Nephron (organoid): ENCODE data around the gene CPD.
"Not testable (repeated sequence)": the region's sequence is repeated elsewhere in the genome, so short reads cannot be mapped to it uniquely, and the experiment has no call there.

Source experiments
- H3K27ac Mint-ChIP-seq, 3 experiments: 2 replicates each; pipeline ENCODE4 v1.8.0; 2020; ENCODE audit warnings: mixed read lengths in 3 of 3, mild to moderate bottlenecking in 2 of 3, moderate library complexity in 1 of 3
- H3K27me3 Mint-ChIP-seq: 2 replicates; pipeline ENCODE4 v1.8.0; 2021; ENCODE audit warnings: low read depth, mild to moderate bottlenecking, moderate library complexity, mixed read lengths
- H3K36me3 Mint-ChIP-seq: 2 replicates; pipeline ENCODE4 v1.8.0; 2020; ENCODE audit warnings: low read depth, mixed read lengths
- H3K4me1 Mint-ChIP-seq: 2 replicates; pipeline ENCODE4 v1.8.0; 2020; ENCODE audit warnings: mixed read lengths
- H3K4me3 Mint-ChIP-seq, 3 experiments: 2 replicates each; pipeline ENCODE4 v1.8.0; 2020; ENCODE audit warnings: mild to moderate bottlenecking in 3 of 3, mixed read lengths in 3 of 3, moderate library complexity in 2 of 3
- H3K9me3 Mint-ChIP-seq: 2 replicates; pipeline ENCODE4 v1.8.0; 2020; ENCODE audit warnings: mixed read lengths
- TF ChIP-seq, protein P1 (sequence below), 3 experiments: fragments of 200-600 bp; sonication (generic); IDR thresholded peaks; one replicate each; pipeline ENCODE4 v1.5.0; 2021; ENCODE audit warnings: antibody characterized with exemption in 3 of 3; ENCODE audit not compliant: unreplicated experiment in 3 of 3

CPD gene

DNA sequence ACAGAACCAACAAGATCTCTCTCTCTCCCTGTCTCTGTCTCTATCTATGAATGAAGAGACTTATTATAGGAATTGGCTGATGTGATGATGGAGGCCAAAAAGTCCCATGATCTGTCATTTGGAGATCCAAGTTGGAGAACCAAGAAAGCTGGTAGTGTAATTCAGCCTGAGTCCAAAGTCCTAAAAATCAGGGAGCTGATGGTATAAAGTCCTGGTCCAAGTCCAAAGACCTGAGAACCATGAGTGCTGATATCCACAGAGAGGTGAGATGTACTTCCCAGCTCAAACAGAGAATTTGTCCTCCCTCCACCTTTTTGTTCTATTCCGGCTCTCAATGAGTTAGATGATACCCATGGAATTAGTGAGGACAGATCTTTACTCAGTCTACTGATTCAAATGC lies 29.5 kb upstream of the CPD start:
- peaks cover 7% of the 10 kb centered on the region for H3K9me3 Mint-ChIP-seq
- H3K4me1 Mint-ChIP-seq: peaks cover 7% of the 10 kb centered on the region
- H3K36me3 Mint-ChIP-seq: no peaks in the 10 kb centered on the region
- H3K4me3 Mint-ChIP-seq: no peak overlapping the region
- H3K27ac Mint-ChIP-seq: no peak overlapping the region
- H3K27me3 Mint-ChIP-seq: peaks cover 3% of the 10 kb centered on the region
- TF ChIP-seq, protein P1, sequence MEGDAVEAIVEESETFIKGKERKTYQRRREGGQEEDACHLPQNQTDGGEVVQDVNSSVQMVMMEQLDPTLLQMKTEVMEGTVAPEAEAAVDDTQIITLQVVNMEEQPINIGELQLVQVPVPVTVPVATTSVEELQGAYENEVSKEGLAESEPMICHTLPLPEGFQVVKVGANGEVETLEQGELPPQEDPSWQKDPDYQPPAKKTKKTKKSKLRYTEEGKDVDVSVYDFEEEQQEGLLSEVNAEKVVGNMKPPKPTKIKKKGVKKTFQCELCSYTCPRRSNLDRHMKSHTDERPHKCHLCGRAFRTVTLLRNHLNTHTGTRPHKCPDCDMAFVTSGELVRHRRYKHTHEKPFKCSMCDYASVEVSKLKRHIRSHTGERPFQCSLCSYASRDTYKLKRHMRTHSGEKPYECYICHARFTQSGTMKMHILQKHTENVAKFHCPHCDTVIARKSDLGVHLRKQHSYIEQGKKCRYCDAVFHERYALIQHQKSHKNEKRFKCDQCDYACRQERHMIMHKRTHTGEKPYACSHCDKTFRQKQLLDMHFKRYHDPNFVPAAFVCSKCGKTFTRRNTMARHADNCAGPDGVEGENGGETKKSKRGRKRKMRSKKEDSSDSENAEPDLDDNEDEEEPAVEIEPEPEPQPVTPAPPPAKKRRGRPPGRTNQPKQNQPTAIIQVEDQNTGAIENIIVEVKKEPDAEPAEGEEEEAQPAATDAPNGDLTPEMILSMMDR (IDR thresholded peaks at IDR 0.05; ENCODE audit: unreplicated experiment in 3 of 3): no peak

DNA sequence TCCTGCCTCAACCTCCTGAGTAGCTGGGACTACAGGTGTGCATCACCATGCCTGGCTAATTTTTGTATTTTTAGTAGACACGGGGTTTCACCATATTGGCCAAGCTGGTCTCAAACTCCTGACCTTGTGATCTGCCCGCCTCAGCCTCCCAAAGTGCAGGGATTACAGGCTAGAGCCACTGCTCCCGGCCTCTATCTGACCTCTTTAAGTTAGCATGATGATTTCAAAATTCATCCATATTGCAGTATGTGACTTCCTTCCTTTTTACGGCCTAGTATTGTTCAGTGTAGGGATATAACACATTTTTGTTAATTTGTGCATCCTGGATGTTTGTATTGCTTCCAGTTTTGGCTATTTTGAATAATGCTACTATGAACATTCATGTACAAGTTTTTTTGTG lies 27.5 kb upstream of the CPD start:
- not testable (repeated sequence) for H3K9me3 Mint-ChIP-seq, H3K27me3 Mint-ChIP-seq, H3K4me1 Mint-ChIP-seq, H3K36me3 Mint-ChIP-seq, H3K4me3 Mint-ChIP-seq, H3K27ac Mint-ChIP-seq

DNA sequence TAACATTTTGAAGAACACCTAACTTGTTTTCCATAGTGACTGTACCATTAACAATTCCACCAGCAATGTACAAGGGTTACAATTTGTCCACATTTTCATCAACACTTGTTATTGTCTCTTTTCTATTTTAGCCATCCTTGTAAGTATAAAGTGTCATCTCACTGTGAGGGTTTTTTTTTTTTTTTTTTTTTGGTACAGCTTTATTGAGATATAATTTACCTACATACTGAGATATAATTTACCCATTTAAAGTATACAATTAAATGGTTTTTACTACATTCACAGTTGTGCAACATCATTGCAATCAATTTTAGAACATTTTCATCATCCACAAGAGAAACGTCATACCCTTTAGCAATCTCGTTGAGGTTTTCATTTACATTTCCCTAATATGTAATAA lies 27.0 kb upstream of the CPD start:
- TF ChIP-seq, protein P1 (IDR thresholded peaks at IDR 0.05; ENCODE audit: unreplicated experiment in 3 of 3): no peak
- no peaks in the 10 kb centered on the region for H3K36me3 Mint-ChIP-seq

DNA sequence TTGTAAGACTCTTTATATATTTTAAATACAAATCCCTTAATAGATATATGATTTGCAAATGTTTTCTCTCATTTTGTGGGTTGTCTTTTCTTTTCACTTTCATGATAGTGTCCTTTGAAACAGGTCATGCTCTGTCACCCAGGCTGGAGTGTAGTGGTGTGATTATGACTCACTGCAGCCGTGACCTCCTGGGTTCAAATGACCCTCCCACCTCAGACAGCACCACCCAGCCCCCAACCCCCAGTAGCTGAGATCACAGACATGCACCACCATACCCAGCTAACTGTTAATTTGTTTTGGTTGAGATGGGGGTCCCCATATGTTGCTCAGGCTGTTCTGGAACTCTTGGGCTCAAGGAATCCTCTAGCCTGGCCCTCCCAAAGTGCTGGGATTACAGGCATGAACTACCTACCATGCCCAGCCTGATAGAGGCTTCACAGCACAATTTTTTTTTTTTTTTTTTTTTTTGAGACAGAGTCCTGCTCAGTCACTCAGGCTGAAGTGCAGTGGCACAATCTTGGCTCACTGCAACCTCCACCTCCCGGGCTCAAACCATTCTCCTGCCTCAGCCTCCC lies 26.4 kb upstream of the CPD start:
- H3K27ac Mint-ChIP-seq: no peak overlapping the region
- H3K4me1 Mint-ChIP-seq: no peaks in the 10 kb centered on the region
- H3K27me3 Mint-ChIP-seq: no peaks in the 10 kb centered on the region
- TF ChIP-seq, protein P1 (IDR thresholded peaks at IDR 0.05; ENCODE audit: unreplicated experiment in 3 of 3): no peak
- H3K36me3 Mint-ChIP-seq: no peaks in the 10 kb centered on the region
- H3K9me3 Mint-ChIP-seq: peaks cover 7% of the 10 kb centered on the region
- no peak overlapping the region for H3K4me3 Mint-ChIP-seq

More for the DNA sequence above, 27.0 kb upstream of the CPD start:
- Mint-ChIP-seq H3K9me3 (peaks cover 7% of the 10 kb centered on the region), H3K4me3 (no peak overlapping the region), H3K27me3 (peaks cover 3% of the 10 kb centered on the region), H3K4me1 (no peaks in the 10 kb centered on the region), H3K27ac (no peak overlapping the region)

DNA sequence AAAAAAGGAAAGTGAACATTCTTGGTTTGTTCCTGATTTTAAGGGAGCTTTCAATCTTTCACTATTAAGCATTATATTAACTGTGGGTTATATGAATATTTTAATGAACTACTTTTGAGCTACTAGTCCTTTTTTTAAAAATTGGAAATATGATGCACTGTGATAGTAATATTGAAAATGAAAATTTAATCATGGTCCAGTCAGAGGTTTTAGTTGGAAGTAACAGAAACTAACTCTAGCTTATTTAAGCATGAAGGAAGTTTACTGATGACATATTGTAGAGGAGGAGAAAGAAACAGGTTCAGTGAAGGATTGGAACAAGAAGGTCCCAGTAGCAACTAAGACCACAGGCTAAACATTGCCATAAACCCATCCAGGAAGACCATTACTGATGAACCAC lies 24.0 kb upstream of the CPD start:
- no peaks in the 10 kb centered on the region for H3K4me1 Mint-ChIP-seq
- H3K27me3 Mint-ChIP-seq: no peaks in the 10 kb centered on the region
- peaks cover 7% of the 10 kb centered on the region for H3K9me3 Mint-ChIP-seq
- no peak overlapping the region for H3K4me3 Mint-ChIP-seq
- no peak overlapping the region for H3K27ac Mint-ChIP-seq
- TF ChIP-seq, protein P1 (IDR thresholded peaks at IDR 0.05; ENCODE audit: unreplicated experiment in 3 of 3): no peak
- no peaks in the 10 kb centered on the region for H3K36me3 Mint-ChIP-seq

DNA sequence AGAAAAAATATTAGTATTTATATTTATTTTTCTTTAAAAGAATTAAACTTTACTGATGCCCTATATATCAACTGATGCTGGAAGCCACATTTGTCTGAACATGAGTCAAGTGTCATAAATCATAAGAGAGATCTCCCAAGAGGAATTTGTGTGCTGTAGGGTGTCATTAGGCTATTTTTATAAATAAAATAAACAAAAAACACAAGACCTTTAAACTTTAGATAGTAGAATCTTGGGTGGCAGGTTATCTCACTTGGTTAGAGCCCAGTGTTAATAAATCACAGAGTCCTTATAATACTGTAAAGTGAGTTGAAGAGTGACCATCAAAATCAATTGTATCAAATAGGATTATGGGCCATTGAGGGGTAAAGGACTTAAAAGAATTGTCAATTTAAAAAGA lies 21.3 kb upstream of the CPD start:
- H3K9me3 Mint-ChIP-seq: peaks cover 10% of the 10 kb centered on the region
- no peak overlapping the region for H3K4me3 Mint-ChIP-seq
- no peaks in the 10 kb centered on the region for H3K36me3 Mint-ChIP-seq

More for the DNA sequence above, 21.3 kb upstream of the CPD start:
- H3K4me1 Mint-ChIP-seq: no peaks in the 10 kb centered on the region
- TF ChIP-seq, protein P1 (IDR thresholded peaks at IDR 0.05; ENCODE audit: unreplicated experiment in 3 of 3): no peak
- no peak overlapping the region for H3K27ac Mint-ChIP-seq
- no peaks in the 10 kb centered on the region for H3K27me3 Mint-ChIP-seq
